ENCODE data around the gene CAPZB. TPM values are rescaled to one million over a fixed set of nuclear protein-coding genes. Genes with fewer than 3 reads are reported as not detected.

CAPZB gene
- total and polyA plus RNA-seq, 2 donors (not counting 3 experiments of a cell fraction or from before 2014, with no cell fraction given): 196 to 347 TPM

- H3K4me3 ChIP-seq (replicated peaks in 1 of 3; ENCODE audit: insufficient read depth in 1 of 3, low read depth in 1 of 3, low read length in 3 of 3): no peak overlapping the region
- no peaks in the 10 kb centered on the region for H3K9me1 ChIP-seq (replicated peaks; ENCODE audit: control insufficient read depth, extremely low read depth, insufficient read depth, low read length)
- H3K36me3 ChIP-seq (ENCODE audit: control insufficient read depth in 2 of 2, extremely low read depth in 1 of 2, insufficient read depth in 2 of 2, low read length in 2 of 2): peaks cover 4 to 35% of the 10 kb centered on the region in 2 experiments
- CTCF ChIA-PET: interaction anchor here (1.2 kb wide), 1 partner anchor 16 kb away, joined by 3 read pairs; no protein-coding TSS in a partner anchor
- no peak overlapping the region for H2AFZ ChIP-seq (ENCODE audit: low read depth, low read length)
- no peak overlapping the region for H3K9ac ChIP-seq (replicated peaks; ENCODE audit: extremely low read depth, insufficient read depth, low read length)
- H3K4me1 ChIP-seq (ENCODE audit: control insufficient read depth, extremely low read depth, insufficient read depth, low read length): no peaks in the 10 kb centered on the region
- dilution Hi-C loops (cut with MboI; ENCODE audit: extremely low pct_ligation_motif_present, low sequenced_read_pairs) (no loop called here), intact Hi-C loops (cut with micrococcal nuclease) (no loop called here)
- no peak overlapping the region for H3K4me2 ChIP-seq (ENCODE audit: insufficient read depth, low read length)
- no peaks in the 10 kb centered on the region for H3K27me3 ChIP-seq (ENCODE audit: control insufficient read depth in 2 of 2, insufficient read depth in 2 of 2, low read length in 2 of 2)
- no peak overlapping the region for H3K27ac ChIP-seq (ENCODE audit: insufficient read depth, low read depth, low read length)
- H3K79me2 ChIP-seq (ENCODE audit: control insufficient read depth, insufficient read depth, low read length): no peaks in the 10 kb centered on the region
- H3K9me3 ChIP-seq (replicated peaks; ENCODE audit: control insufficient read depth, insufficient read depth, low read length): no peaks in the 10 kb centered on the region
- POLR2A ChIA-PET: no interaction called here
- FAIRE-seq: no peak
- H4K20me1 ChIP-seq (replicated peaks; ENCODE audit: control insufficient read depth, extremely low read depth, insufficient read depth, low read length): no peaks in the 10 kb centered on the region
- no TSS peak for BruUV-seq (replicated peaks)
- no peak for DNase-seq (ENCODE audit: low read depth, low spot score)
- no peak for TF ChIP-seq CTCF (IDR thresholded peaks at IDR 0.05; ENCODE audit: extremely low read depth in 1 of 2, insufficient read depth in 1 of 2, low read depth in 1 of 2, low read length in 2 of 2)
- no peak for TF ChIP-seq POLR2A (IDR thresholded peaks at IDR 0.05; ENCODE audit: low read depth, low read length)
- TF ChIP-seq JUN (IDR thresholded peaks at IDR 0.05; ENCODE audit: borderline replicate concordance, insufficient read depth, insufficient read length, low read depth): no peak
- TF ChIP-seq FOS (IDR thresholded peaks at IDR 0.05; ENCODE audit: borderline replicate concordance, insufficient read depth, low read length): no peak
These were observed 157.6 kb downstream of the CAPZB start for GRCh38 chr1:19327736-19328135.

DNA sequence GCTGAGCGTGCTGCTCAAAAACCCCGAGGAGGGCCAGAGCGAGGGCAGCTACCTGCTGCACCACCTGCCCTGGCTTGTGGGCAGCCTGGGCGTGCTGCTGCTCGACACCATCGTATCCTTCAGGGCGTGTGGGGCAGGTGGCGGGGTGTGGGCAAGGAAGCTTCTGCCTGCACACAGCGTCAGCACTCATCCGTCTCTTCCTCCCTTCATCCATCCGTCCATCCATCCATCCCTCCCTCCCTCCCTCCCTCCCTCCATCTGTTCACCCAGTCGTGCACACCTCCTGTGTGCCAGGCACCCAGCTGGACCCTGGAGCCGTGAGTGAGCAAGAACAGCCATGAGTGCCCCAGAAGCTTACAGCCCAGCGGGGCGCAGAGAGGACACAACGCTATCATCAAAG, 158.0 kb downstream of the CAPZB start:
- TF ChIP-seq JUN (IDR thresholded peaks at IDR 0.05; ENCODE audit: borderline replicate concordance, insufficient read depth, insufficient read length, low read depth) (no peak), EZH2 (IDR thresholded peaks at IDR 0.05; ENCODE audit: borderline replicate concordance, low read depth, low read length, severe bottlenecking) (no peak), MAX (IDR thresholded peaks at IDR 0.05; ENCODE audit: insufficient read depth, insufficient read length) (no peak), MYC (IDR thresholded peaks at IDR 0.05; ENCODE audit: low read depth, low read length) (no peak), POLR2AphosphoS5 (IDR thresholded peaks at IDR 0.05; ENCODE audit: insufficient read depth, low read depth, low read length) (no peak), CTCF (IDR thresholded peaks at IDR 0.05; ENCODE audit: extremely low read depth in 1 of 2, insufficient read depth in 1 of 2, low read depth in 1 of 2, low read length in 2 of 2) (no peak), POLR2A (IDR thresholded peaks at IDR 0.05; ENCODE audit: low read depth, low read length) (no peak), FOS (IDR thresholded peaks at IDR 0.05; ENCODE audit: borderline replicate concordance, insufficient read depth, low read length) (no peak), GATA2 (IDR thresholded peaks at IDR 0.05; ENCODE audit: insufficient read depth, insufficient read length, low read depth, low read length) (no peak)
- intact Hi-C loops (cut with micrococcal nuclease) (no loop called here), dilution Hi-C loops (cut with MboI; ENCODE audit: extremely low pct_ligation_motif_present, low sequenced_read_pairs) (no loop called here)
- H3K4me1 ChIP-seq (ENCODE audit: control insufficient read depth, extremely low read depth, insufficient read depth, low read length): no peaks in the 10 kb centered on the region
- no peak overlapping the region for H3K4me3 ChIP-seq (replicated peaks in 1 of 3; ENCODE audit: insufficient read depth in 1 of 3, low read depth in 1 of 3, low read length in 3 of 3)
- DNase-seq (ENCODE audit: low read depth, low spot score): no peak
- H3K79me2 ChIP-seq (ENCODE audit: control insufficient read depth, insufficient read depth, low read length): no peaks in the 10 kb centered on the region
- BruUV-seq (replicated peaks): no TSS peak
- H3K9me3 ChIP-seq (replicated peaks; ENCODE audit: control insufficient read depth, insufficient read depth, low read length): no peaks in the 10 kb centered on the region
- ChIA-PET CTCF (interaction anchor here (1.2 to 1.6 kb wide), 2 partner anchors 17 to 327 kb away, joined by 3 to 4 read pairs; no protein-coding TSS in a partner anchor), POLR2A (no interaction called here)
- FAIRE-seq: no peak
- no peaks in the 10 kb centered on the region for H4K20me1 ChIP-seq (replicated peaks; ENCODE audit: control insufficient read depth, extremely low read depth, insufficient read depth, low read length)
- no peaks in the 10 kb centered on the region for H3K9me1 ChIP-seq (replicated peaks; ENCODE audit: control insufficient read depth, extremely low read depth, insufficient read depth, low read length)
- H3K36me3 ChIP-seq (ENCODE audit: control insufficient read depth in 2 of 2, extremely low read depth in 1 of 2, insufficient read depth in 2 of 2, low read length in 2 of 2): peaks cover 4 to 35% of the 10 kb centered on the region in 2 experiments
- no peak overlapping the region for H3K9ac ChIP-seq (replicated peaks; ENCODE audit: extremely low read depth, insufficient read depth, low read length)
- H2AFZ ChIP-seq (ENCODE audit: low read depth, low read length): no peak overlapping the region
- H3K27me3 ChIP-seq (ENCODE audit: control insufficient read depth in 2 of 2, insufficient read depth in 2 of 2, low read length in 2 of 2): no peaks in the 10 kb centered on the region
- H3K27ac ChIP-seq (ENCODE audit: insufficient read depth, low read depth, low read length): no peak overlapping the region
- no peak overlapping the region for H3K4me2 ChIP-seq (ENCODE audit: insufficient read depth, low read length)
